GM23338 (cell line): Measurements from ENCODE around the gene CMKLR1. TPM values are rescaled to one million over a fixed set of nuclear protein-coding genes. Genes with fewer than 3 reads are reported as not detected.

Source experiments
- ATAC-seq: fragments of 200-7000 bp; cut with Tn5 transposase; 3 replicates; pipeline ENCODE4 v1.9.1; 2020
- DNase-seq: peaks from one replicate; pipeline ENCODE4 v3.0.0-alpha.2; 2015; ENCODE audit warnings: low spot score
- H2AFZ ChIP-seq: fragments of 200-600 bp; sonication (generic); 2 replicates; pipeline ENCODE4 v1.8.0; 2016; ENCODE audit warnings: antibody characterized with exemption, mild to moderate bottlenecking, moderate library complexity
- H3F3A ChIP-seq: fragments of 200-600 bp; sonication (generic); replicated peaks from 2 replicates; pipeline ENCODE4 v1.8.0; 2017; ENCODE audit warnings: antibody characterized with exemption, mixed run types, low read depth
- H3K27ac ChIP-seq: fragments of 200-600 bp; sonication (generic); 2 replicates; pipeline ENCODE4 v1.6.1; 2016; ENCODE audit warnings: low read depth
- H3K27me3 ChIP-seq: fragments of 200-600 bp; sonication (generic); 2 replicates; pipeline ENCODE4 v1.8.0; 2016; ENCODE audit warnings: mild to moderate bottlenecking, mixed run types, moderate library complexity; ENCODE audit not compliant: insufficient read depth
- H3K36me3 ChIP-seq: fragments of 200-600 bp; sonication (generic); 2 replicates; pipeline ENCODE4 v1.8.0; 2016; ENCODE audit warnings: mild to moderate bottlenecking; ENCODE audit not compliant: insufficient read depth
- H3K4me1 ChIP-seq: fragments of 200-600 bp; sonication (generic); 2 replicates; pipeline ENCODE4 v1.8.0; 2016; ENCODE audit warnings: mild to moderate bottlenecking, moderate library complexity; ENCODE audit not compliant: insufficient read depth
- H3K4me2 ChIP-seq: fragments of 200-600 bp; sonication (generic); 2 replicates; pipeline ENCODE4 v1.7.1; 2017; ENCODE audit warnings: mixed run types
- H3K4me3 ChIP-seq: fragments of 200-600 bp; sonication (generic); 2 replicates; pipeline ENCODE4 v1.6.1; 2016; ENCODE audit warnings: mixed run types
- H3K79me2 ChIP-seq: fragments of 200-600 bp; sonication (generic); replicated peaks from 2 replicates; pipeline ENCODE4 v1.8.0; 2017; ENCODE audit warnings: mild to moderate bottlenecking; ENCODE audit not compliant: insufficient read depth
- H3K9me2 ChIP-seq: fragments of 200-600 bp; sonication (generic); 2 replicates; pipeline ENCODE4 v1.8.0; 2017; ENCODE audit not compliant: insufficient read depth
- H4K20me1 ChIP-seq: fragments of 200-600 bp; sonication (generic); replicated peaks from 2 replicates; pipeline ENCODE4 v1.8.0; 2017; ENCODE audit warnings: mild to moderate bottlenecking; ENCODE audit not compliant: insufficient read depth
- H3K27ac Mint-ChIP-seq: 2 replicates; pipeline ENCODE4 v1.8.0; 2020; ENCODE audit warnings: inconsistent platforms, mild to moderate bottlenecking, moderate library complexity, mixed read lengths
- H3K27me3 Mint-ChIP-seq: 3 replicates; pipeline ENCODE4 v1.8.0; 2022; ENCODE audit warnings: low read depth, mild to moderate bottlenecking, moderate library complexity, mixed read lengths, inconsistent platforms; ENCODE audit not compliant: insufficient read depth, poor library complexity
- H3K36me3 Mint-ChIP-seq: 3 replicates; pipeline ENCODE4 v1.8.0; 2021; ENCODE audit warnings: low read depth, mild to moderate bottlenecking, inconsistent platforms, moderate library complexity, mixed read lengths
- H3K4me1 Mint-ChIP-seq: 3 replicates; pipeline ENCODE4 v1.8.0; 2020; ENCODE audit warnings: mild to moderate bottlenecking, inconsistent platforms, mixed read lengths
- H3K4me3 Mint-ChIP-seq: 3 replicates; pipeline ENCODE4 v1.8.0; 2021; ENCODE audit warnings: moderate library complexity, mild to moderate bottlenecking, inconsistent platforms, mixed read lengths
- H3K9me3 Mint-ChIP-seq: 3 replicates; pipeline ENCODE4 v1.8.0; 2020; ENCODE audit warnings: moderate library complexity, mild to moderate bottlenecking, inconsistent platforms, mixed read lengths
- CREB1 ChIP-seq: fragments of 250-450 bp; sonication (Bioruptor Pico); IDR thresholded peaks from 2 replicates; pipeline ENCODE4 v1.5.0; 2020; ENCODE audit warnings: low read depth, mild to moderate bottlenecking, moderate library complexity
- ETS1 ChIP-seq: IDR thresholded peaks from 2 replicates; pipeline ENCODE4 v1.6.1; 2016; ENCODE audit warnings: antibody characterized with exemption
- EZH2 ChIP-seq: fragments of 200-600 bp; sonication (generic); IDR thresholded peaks from one replicate; pipeline ENCODE4 v1.8.0; 2017; ENCODE audit warnings: antibody characterized with exemption, mild to moderate bottlenecking, low read depth; ENCODE audit not compliant: unreplicated experiment
- EZH2phosphoT487 ChIP-seq: fragments of 200-600 bp; sonication (generic); IDR thresholded peaks from one replicate; pipeline ENCODE4 v1.8.1; 2018; ENCODE audit warnings: antibody characterized with exemption; ENCODE audit not compliant: unreplicated experiment
- JUNB ChIP-seq: IDR thresholded peaks from one replicate; pipeline ENCODE4 v1.6.1; 2016; ENCODE audit warnings: antibody characterized with exemption; ENCODE audit not compliant: unreplicated experiment
- NANOG ChIP-seq: IDR thresholded peaks from 2 replicates; pipeline ENCODE4 v1.6.1; 2016; ENCODE audit warnings: antibody characterized with exemption, borderline replicate concordance
- POLR2AphosphoS5 ChIP-seq: IDR thresholded peaks from 2 replicates; pipeline ENCODE4 v1.6.1; 2016; ENCODE audit warnings: antibody characterized with exemption, low read depth
- REST ChIP-seq: IDR thresholded peaks from one replicate; pipeline ENCODE4 v1.6.1; 2018; ENCODE audit warnings: antibody characterized with exemption; ENCODE audit not compliant: unreplicated experiment
- STAT1 ChIP-seq: IDR thresholded peaks from one replicate; pipeline ENCODE4 v1.6.1; 2016; ENCODE audit warnings: antibody characterized with exemption; ENCODE audit not compliant: unreplicated experiment
- ZNF114 ChIP-seq: fragments of 250-450 bp; sonication (Bioruptor Pico); IDR thresholded peaks from 2 replicates; pipeline ENCODE4 v1.5.0; 2020; ENCODE audit warnings: mild to moderate bottlenecking, moderate library complexity
- ZNF331 ChIP-seq: fragments of 250-450 bp; sonication (Bioruptor Pico); IDR thresholded peaks from 2 replicates; pipeline ENCODE4 v1.5.0; 2020; ENCODE audit warnings: low read depth, mild to moderate bottlenecking, moderate library complexity
- ZNF462 ChIP-seq: fragments of 250-450 bp; sonication (Bioruptor Pico); IDR thresholded peaks from 2 replicates; pipeline ENCODE4 v1.5.0; 2020; ENCODE audit warnings: mild to moderate bottlenecking, moderate library complexity
- polyA plus RNA-seq: library from polyadenylated mRNA; unstranded; fragments of >200 nt; fragmentation: Nextera tagmentation; extraction: Ambion mirVana; gene quantifications from 2 replicates; pipeline ENCODE4 v1.2.1, GENCODE V29; 2016
- total RNA-seq: library from RNA; depleted of rRNA; stranded (reverse); fragments of >200 nt; shearing (Covaris generic); gene quantifications from 2 replicates; pipeline ENCODE4 v1.2.3, GENCODE V29; 2014
- TF ChIP-seq, protein P1 (sequence below), 2 experiments: fragments of 200-600 bp in 1 of 2; sonication (generic) in 1 of 2; conservative IDR thresholded peaks; 2 replicates each; pipeline versions ENCODE4 v1.5.1 to v1.6.1; 2016 to 2017; ENCODE audit warnings: antibody characterized with exemption in 2 of 2, low read depth in 2 of 2, mild to moderate bottlenecking in 2 of 2, moderate library complexity in 1 of 2

The CMKLR1 gene
- total and polyA plus RNA-seq, 2 experiments from 2014 or later: 0.40 to 2.6 TPM

DNA sequence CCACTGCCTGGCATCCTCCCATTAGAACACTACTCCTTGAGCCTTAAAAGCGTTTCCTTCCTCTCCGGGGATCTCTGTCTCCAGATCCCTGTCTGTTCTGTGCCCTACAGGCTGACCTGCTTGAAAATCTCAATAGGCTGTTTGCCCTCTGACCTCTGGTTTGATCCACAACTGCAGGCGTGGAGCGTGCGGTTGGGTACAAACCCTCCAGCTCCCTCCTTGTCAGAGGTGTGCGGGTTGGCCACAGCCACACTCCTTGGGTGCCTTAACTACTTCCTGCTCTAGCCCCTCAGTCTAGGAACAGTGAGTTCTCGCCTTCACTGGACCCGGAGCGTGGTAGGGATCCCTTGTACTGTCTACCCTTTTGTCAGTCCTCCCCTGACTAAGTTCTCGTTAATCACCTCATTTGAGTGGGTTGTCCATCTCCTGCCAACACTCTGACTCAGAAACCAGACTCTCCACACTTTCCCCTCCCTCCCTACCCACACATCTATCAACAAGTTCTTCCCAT lies 33.1 kb downstream of the CMKLR1 start:
- Histone ChIP-seq H3K4me1 (peaks cover 22% of the 10 kb centered on the region), H3K36me3 (no peaks in the 10 kb centered on the region), H2AFZ (no peak overlapping the region), H3K79me2 (no peaks in the 10 kb centered on the region), H3F3A (no peaks in the 10 kb centered on the region), H3K9me2 (no peaks in the 10 kb centered on the region), H3K4me2 (no peak overlapping the region), H3K27me3 (no peaks in the 10 kb centered on the region), H4K20me1 (no peaks in the 10 kb centered on the region), H3K27ac (no peak overlapping the region), H3K4me3 (no peak overlapping the region)
- DNase-seq: no peak
- Mint-ChIP-seq H3K36me3 (no peaks in the 10 kb centered on the region), H3K27ac (no peak overlapping the region; the same call in 1 of the 2 replicates), H3K4me1 (peaks cover 44% of the 10 kb centered on the region), H3K4me3 (no peak overlapping the region), H3K27me3 (peaks cover 2% of the 10 kb centered on the region), H3K9me3 (no peaks in the 10 kb centered on the region; the same call in 2 of the 3 replicates)
- no peak for ATAC-seq
- TF ChIP-seq NANOG (no peak), ZNF331 (CRISPR knock-in tag) (no peak), POLR2AphosphoS5 (no peak), EZH2 (no peak), JUNB (no peak), STAT1 (no peak), EZH2phosphoT487 (no peak), REST (no peak), ZNF114 (CRISPR knock-in tag) (no peak), ZNF462 (CRISPR knock-in tag) (no peak), CREB1 (CRISPR knock-in tag) (no peak), ETS1 (no peak)
- TF ChIP-seq, protein P1, sequence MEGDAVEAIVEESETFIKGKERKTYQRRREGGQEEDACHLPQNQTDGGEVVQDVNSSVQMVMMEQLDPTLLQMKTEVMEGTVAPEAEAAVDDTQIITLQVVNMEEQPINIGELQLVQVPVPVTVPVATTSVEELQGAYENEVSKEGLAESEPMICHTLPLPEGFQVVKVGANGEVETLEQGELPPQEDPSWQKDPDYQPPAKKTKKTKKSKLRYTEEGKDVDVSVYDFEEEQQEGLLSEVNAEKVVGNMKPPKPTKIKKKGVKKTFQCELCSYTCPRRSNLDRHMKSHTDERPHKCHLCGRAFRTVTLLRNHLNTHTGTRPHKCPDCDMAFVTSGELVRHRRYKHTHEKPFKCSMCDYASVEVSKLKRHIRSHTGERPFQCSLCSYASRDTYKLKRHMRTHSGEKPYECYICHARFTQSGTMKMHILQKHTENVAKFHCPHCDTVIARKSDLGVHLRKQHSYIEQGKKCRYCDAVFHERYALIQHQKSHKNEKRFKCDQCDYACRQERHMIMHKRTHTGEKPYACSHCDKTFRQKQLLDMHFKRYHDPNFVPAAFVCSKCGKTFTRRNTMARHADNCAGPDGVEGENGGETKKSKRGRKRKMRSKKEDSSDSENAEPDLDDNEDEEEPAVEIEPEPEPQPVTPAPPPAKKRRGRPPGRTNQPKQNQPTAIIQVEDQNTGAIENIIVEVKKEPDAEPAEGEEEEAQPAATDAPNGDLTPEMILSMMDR (conservative IDR thresholded peaks at IDR 0.05; ENCODE audit: low read depth in 2 of 2): no peak
